Vagina (tissue), 2 donors: ENCODE results near the gene SLC66A1.

ENCODE experiments used
- CTCF ChIP-seq, 3 experiments: fragments of 450-650 bp in 2 of 3; fragments of 200-600 bp in 1 of 3; sonication (generic) in 1 of 3; IDR thresholded peaks; one replicate each; pipeline ENCODE4 v1.5.1; 2017 to 2019; ENCODE audit warnings: antibody characterized with exemption in 3 of 3, mild to moderate bottlenecking in 2 of 3, moderate library complexity in 2 of 3
- POLR2A ChIP-seq, 2 donors: fragments of 450-650 bp; IDR thresholded peaks; one replicate each; pipeline ENCODE4 v1.6.1; 2017; ENCODE audit warnings: antibody characterized with exemption in 2 of 2, mild to moderate bottlenecking in 2 of 2, moderate library complexity in 2 of 2

- TF ChIP-seq CTCF (IDR thresholded peaks at IDR 0.05) (no peak), POLR2A (IDR thresholded peaks at IDR 0.05) (no peak)
Measured at GRCh38 chr1:19365721-19366120, 53.6 kb downstream of the SLC66A1 start.
